IPS-NIHi11 (cell line): ENCODE measurements around the gene ARHGEF17.

Experiments used
- DNase-seq: peaks from one replicate; pipeline ENCODE4 v3.0.0; 2012; ENCODE audit warnings: mixed read lengths, low spot score

The ARHGEF17 gene

GRCh38 chr11:73393479-73394415, 85.7 kb downstream of the ARHGEF17 start:
- peak; percentile 89 for DNase-seq

- DNase-seq = no peak
Measured at GRCh38 chr11:73394416-73395296, 86.6 kb downstream of the ARHGEF17 start.

- no peak for DNase-seq
Measured at GRCh38 chr11:73395297-73396208, 87.5 kb downstream of the ARHGEF17 start.

GRCh38 chr11:73396251-73396930, 88.3 kb downstream of the ARHGEF17 start:
- DNase-seq = no peak

- DNase-seq = no peak
Measured at GRCh38 chr11:73396985-73397384, 88.9 kb downstream of the ARHGEF17 start.

GRCh38 chr11:73397468-73398131, 89.5 kb downstream of the ARHGEF17 start:
- DNase-seq = no peak

- no peak for DNase-seq
Measured at GRCh38 chr11:73398132-73398526, 90.1 kb downstream of the ARHGEF17 start.

- no peak for DNase-seq
Measured at GRCh38 chr11:73398721-73399120, 90.6 kb downstream of the ARHGEF17 start.

- DNase-seq = no peak
Measured at GRCh38 chr11:73399159-73399590, 91.1 kb downstream of the ARHGEF17 start.

- no peak for DNase-seq
Measured at GRCh38 chr11:73399636-73400035, 91.6 kb downstream of the ARHGEF17 start.

- DNase-seq = no peak
Measured at GRCh38 chr11:73400293-73400692, 92.2 kb downstream of the ARHGEF17 start.

GRCh38 chr11:73401217-73401923, 93.3 kb downstream of the ARHGEF17 start:
- no peak for DNase-seq

GRCh38 chr11:73401924-73402833, 94.1 kb downstream of the ARHGEF17 start:
- no peak for DNase-seq

GRCh38 chr11:73402834-73403185, 94.7 kb downstream of the ARHGEF17 start:
- no peak for DNase-seq

- DNase-seq = no peak
Measured at GRCh38 chr11:73403541-73403940, 95.5 kb downstream of the ARHGEF17 start.

- peak; percentile 80 for DNase-seq
Measured at GRCh38 chr11:73404048-73404447, 96.0 kb downstream of the ARHGEF17 start.

GRCh38 chr11:73404506-73405145, 96.5 kb downstream of the ARHGEF17 start:
- no peak for DNase-seq

- no peak for DNase-seq
Measured at GRCh38 chr11:73405146-73405510, 97.1 kb downstream of the ARHGEF17 start.
